H1 (cell line): ENCODE data around the gene BCL6B. TPM values are rescaled to one million over a fixed set of nuclear protein-coding genes. Genes with fewer than 3 reads are reported as not detected.

Source experiments
- CTCF ChIA-PET: fragments of 300-600 bp; sonication (Branson Sonifier 250); formaldehyde crosslinking; loops from one replicate; lab custom pipeline; 2021; ENCODE audit not compliant: partially characterized antibody; lab: Charles Lee
- POLR2A ChIA-PET: fragments of 300-600 bp; sonication (Branson Sonifier 250); formaldehyde crosslinking; loops from one replicate; lab custom pipeline; 2021; ENCODE audit warnings: inconsistent platforms; ENCODE audit not compliant: partially characterized antibody; lab: Charles Lee
- DNase-seq, 2 experiments: peaks; one replicate each; pipeline versions ENCODE4 v3.0.0 to v3.0.0-alpha.2; 2010 to 2022; ENCODE audit warnings: low spot score in 2 of 2, low read depth in 1 of 2, mixed read lengths in 1 of 2
- FAIRE-seq: peaks from 2 replicates; lab custom pipeline; 2011; peaks lifted over from hg19 to GRCh38; lab: Jason Lieb, UNC
- H2AFZ ChIP-seq: 2 replicates; pipeline ENCODE4 v1.8.1; 2012; ENCODE audit warnings: low read length, inconsistent platforms
- H2AK5ac ChIP-seq: 2 replicates; pipeline ENCODE4 v1.6.1; 2013; ENCODE audit warnings: low read depth, low read length
- H2BK120ac ChIP-seq: replicated peaks from 2 replicates; pipeline ENCODE3; 2013; ENCODE audit warnings: low read depth, low read length, inconsistent platforms
- H2BK12ac ChIP-seq: 2 replicates; pipeline ENCODE4 v1.6.1; 2013; ENCODE audit warnings: low read depth, low read length
- H2BK15ac ChIP-seq: 2 replicates; pipeline ENCODE4 v1.6.1; 2013; ENCODE audit warnings: low read length
- H2BK20ac ChIP-seq: 2 replicates; pipeline ENCODE4 v1.6.1; 2013; ENCODE audit warnings: low read length
- H2BK5ac ChIP-seq: 2 replicates; pipeline ENCODE4 v1.6.1; 2013; ENCODE audit warnings: low read depth, low read length
- H3K14ac ChIP-seq: 2 replicates; pipeline ENCODE4 v1.6.1; 2013; ENCODE audit warnings: inconsistent platforms; ENCODE audit not compliant: insufficient read length
- H3K18ac ChIP-seq: 2 replicates; pipeline ENCODE4 v1.6.1; 2013; ENCODE audit warnings: low read length; ENCODE audit errors: extremely low read depth
- H3K23ac ChIP-seq: 2 replicates; pipeline ENCODE4 v1.6.1; 2013; ENCODE audit warnings: inconsistent platforms; ENCODE audit not compliant: insufficient read length
- H3K23me2 ChIP-seq: 2 replicates; pipeline ENCODE4 v1.6.1; 2013; ENCODE audit warnings: low read depth, low read length
- H3K27ac ChIP-seq: 2 replicates; pipeline ENCODE4 v1.6.1; 2011; ENCODE audit warnings: low read depth, low read length, inconsistent platforms
- H3K27me3 ChIP-seq, 4 experiments: replicated peaks in 1 of 4; 1 replicate in 1 of 4; 2 replicates in 3 of 4; pipeline versions ENCODE4 v1.6.1 to v1.8.1; 2011 to 2013; ENCODE audit warnings: low read length in 3 of 4, mild to moderate bottlenecking in 3 of 4, inconsistent platforms in 2 of 4, mixed read lengths in 2 of 4, moderate library complexity in 1 of 4; ENCODE audit not compliant: control insufficient read depth in 3 of 4, insufficient read depth in 3 of 4; ENCODE audit errors: extremely low read depth in 1 of 4
- H3K36me3 ChIP-seq, 4 experiments: 2 replicates each; pipeline versions ENCODE4 v1.6.1 to v1.8.1; 2011 to 2013; ENCODE audit warnings: mild to moderate bottlenecking in 4 of 4, low read length in 3 of 4, moderate library complexity in 2 of 4, control low read depth in 1 of 4, inconsistent platforms in 1 of 4; ENCODE audit not compliant: insufficient read depth in 4 of 4, control insufficient read depth in 2 of 4
- H3K4ac ChIP-seq: replicated peaks from 2 replicates; pipeline ENCODE3; 2013; ENCODE audit warnings: low read length, low read depth, mixed read lengths, inconsistent platforms; ENCODE audit not compliant: insufficient read length
- H3K4me1 ChIP-seq, 4 experiments: replicated peaks in 1 of 4; 1 replicate in 1 of 4; 2 replicates in 3 of 4; pipeline versions ENCODE4 v1.6.1 to v1.8.1; 2011 to 2013; ENCODE audit warnings: low read length in 3 of 4, inconsistent platforms in 2 of 4, mixed read lengths in 1 of 4; ENCODE audit not compliant: insufficient read depth in 4 of 4, control insufficient read depth in 3 of 4
- H3K4me2 ChIP-seq, 2 experiments: 2 replicates each; pipeline versions ENCODE4 v1.6.1 to v1.8.1; 2011 to 2013; ENCODE audit warnings: low read depth in 2 of 2, low read length in 2 of 2, control low read depth in 1 of 2, inconsistent platforms in 1 of 2, mild to moderate bottlenecking in 1 of 2; ENCODE audit not compliant: insufficient read depth in 1 of 2
- H3K4me3 ChIP-seq, 4 experiments: fragments of 200-600, 300-600 bp in 1 of 4; sonication (generic), shearing (Covaris generic), sonication (Bioruptor Twin) in 1 of 4; 2 replicates each; pipeline versions ENCODE4 v1.5.1 to v1.8.1; 2011 to 2016; ENCODE audit warnings: low read length in 4 of 4, low read depth in 3 of 4, control low read depth in 2 of 4, inconsistent platforms in 2 of 4, mild to moderate bottlenecking in 2 of 4, mixed read lengths in 1 of 4, moderate library complexity in 1 of 4; ENCODE audit not compliant: insufficient read depth in 2 of 4; ENCODE audit errors: extremely low read depth in 1 of 4
- H3K56ac ChIP-seq: replicated peaks from 2 replicates; pipeline ENCODE3; 2013; ENCODE audit warnings: low read depth, mild to moderate bottlenecking, mixed read lengths, low read length, inconsistent platforms; ENCODE audit not compliant: insufficient read length
- H3K79me1 ChIP-seq: 2 replicates; pipeline ENCODE4 v1.6.1; 2013; ENCODE audit warnings: low read depth, low read length, control low read depth
- H3K79me2 ChIP-seq, 2 experiments: 2 replicates each; pipeline versions ENCODE4 v1.6.1 to v1.8.1; 2012 to 2013; ENCODE audit warnings: low read length in 2 of 2, mild to moderate bottlenecking in 2 of 2, inconsistent platforms in 1 of 2; ENCODE audit not compliant: insufficient read depth in 2 of 2, control insufficient read depth in 1 of 2
- H3K9ac ChIP-seq, 4 experiments: replicated peaks in 1 of 4; 1 replicate in 1 of 4; 2 replicates in 3 of 4; pipeline versions ENCODE4 v1.6.1 to v1.8.1; 2011 to 2013; ENCODE audit warnings: low read depth in 3 of 4, low read length in 3 of 4, control low read depth in 2 of 4, mild to moderate bottlenecking in 2 of 4, moderate library complexity in 2 of 4, inconsistent platforms in 1 of 4; ENCODE audit errors: extremely low read depth in 1 of 4
- H3K9me3 ChIP-seq, 2 experiments: 2 replicates each; pipeline versions ENCODE4 v1.6.1 to v1.8.1; 2012 to 2013; ENCODE audit warnings: mild to moderate bottlenecking in 2 of 2, moderate library complexity in 2 of 2, control low read depth in 1 of 2, inconsistent platforms in 1 of 2, low read depth in 1 of 2, low read length in 1 of 2, mixed read lengths in 1 of 2; ENCODE audit not compliant: insufficient read depth in 2 of 2
- H4K20me1 ChIP-seq, 2 experiments: replicated peaks in 1 of 2; 2 replicates each; pipeline versions ENCODE3 to v1.8.1; 2011 to 2013; ENCODE audit warnings: inconsistent platforms in 2 of 2, low read length in 2 of 2, mild to moderate bottlenecking in 1 of 2; ENCODE audit not compliant: insufficient read depth in 2 of 2, control insufficient read depth in 1 of 2
- H4K5ac ChIP-seq: 2 replicates; pipeline ENCODE4 v1.6.1; 2013; ENCODE audit warnings: low read length, low read depth, mixed read lengths, inconsistent platforms; ENCODE audit not compliant: insufficient read length
- H4K8ac ChIP-seq: 2 replicates; pipeline ENCODE4 v1.8.0; 2013; ENCODE audit warnings: mild to moderate bottlenecking, moderate library complexity, low read length, inconsistent platforms; ENCODE audit not compliant: insufficient read depth; ENCODE audit errors: extremely low read depth
- H4K91ac ChIP-seq: replicated peaks from 2 replicates; pipeline ENCODE3; 2013; ENCODE audit warnings: low read length, mixed read lengths, inconsistent platforms; ENCODE audit not compliant: insufficient read length
- BRCA1 ChIP-seq: IDR thresholded peaks from 2 replicates; pipeline ENCODE4 v1.6.1; 2012; ENCODE audit warnings: low read depth, low read length, improper control_type of control experiment
- CBX5 ChIP-seq: fragments of 300-800, 300-1000 bp; sonication (generic); IDR thresholded peaks from 2 replicates; pipeline ENCODE4 v1.7.1; 2016; ENCODE audit warnings: antibody characterized with exemption, low read length, low read depth
- HDAC6 ChIP-seq: IDR thresholded peaks from one replicate; pipeline ENCODE4 v1.7.1; 2012; ENCODE audit warnings: low read depth, mild to moderate bottlenecking, inconsistent platforms, low read length, moderate library complexity
- KDM5A ChIP-seq: fragments of 200-600 bp; IDR thresholded peaks from 2 replicates; pipeline ENCODE4 v1.7.1; 2012; ENCODE audit warnings: mild to moderate bottlenecking, low read length, inconsistent platforms, mixed read lengths
- POLR2AphosphoS5 ChIP-seq: IDR thresholded peaks from 2 replicates; pipeline ENCODE4 v1.6.1; 2011; ENCODE audit warnings: low read depth, low read length
- SUZ12 ChIP-seq: fragments of 200-600 bp; sonication (generic); IDR thresholded peaks from 2 replicates; pipeline ENCODE4 v1.6.1; 2012; ENCODE audit warnings: mild to moderate bottlenecking, inconsistent platforms, low read length, moderate library complexity, mixed read lengths
- WGBS, 2 experiments: shearing (Covaris generic) in 1 of 2; methylation state at CpG; one replicate each; pipeline versions ENCODE4 v1.1.6 to v1.1.7; 2013 to 2015; ENCODE audit warnings: low lambda C conversion rate in 2 of 2, mixed read lengths in 2 of 2, inconsistent platforms in 1 of 2, low coverage in 1 of 2, missing lambda C conversion rate in 1 of 2; ENCODE audit not compliant: insufficient replicate concordance in 2 of 2, insufficient coverage in 1 of 2, insufficient read length in 1 of 2; ENCODE audit errors: extremely low coverage in 1 of 2, missing lambda C conversion rate in 1 of 2; 5-methylcytosine and 5-hydroxymethylcytosine counted together
- polyA plus RNA-seq, 7 experiments: library from polyadenylated mRNA; depleted of rRNA in 3 of 7; stranded (reverse) in 5 of 7; unstranded in 2 of 7; fragments of >200 nt in 5 of 7; fragments of 200-250 nt in 2 of 7; gene quantifications; 1 replicate in 5 of 7; 2 replicates in 1 of 7; 4 replicates in 1 of 7; pipeline versions ENCODE4 v1.2.1 to v1.2.3, GENCODE V29; 2011 to 2013; ENCODE audit warnings: missing spikeins in 2 of 7, mixed read lengths in 2 of 7
- total RNA-seq: library from RNA; stranded (reverse); fragmentation: NEBNext Ultra II Directional; extraction: Animal tissue kit (Norgen Biotek cat#: 25700); gene quantifications from 2 replicates; pipeline ENCODE4 v1.2.1, GENCODE V29; 2021
- TF ChIP-seq, protein P1 (sequence below): IDR thresholded peaks from 2 replicates; pipeline ENCODE4 v1.6.1; 2012; ENCODE audit warnings: inconsistent platforms
- TF ChIP-seq, protein P2 (sequence below), 3 experiments: IDR thresholded peaks; 1 replicate in 2 of 3; 2 replicates in 1 of 3; pipeline versions ENCODE4 v1.5.1 to v1.6.1; 2011; ENCODE audit warnings: low read length in 3 of 3, mild to moderate bottlenecking in 3 of 3, inconsistent platforms in 2 of 3, low read depth in 1 of 3, moderate library complexity in 1 of 3; ENCODE audit not compliant: insufficient read depth in 1 of 3; ENCODE audit errors: control extremely low read depth in 1 of 3
- TF ChIP-seq, protein P3 (sequence below): IDR thresholded peaks from 2 replicates; pipeline ENCODE4 v1.6.1; 2012; ENCODE audit warnings: low read length, inconsistent platforms

Gene BCL6B
- total and polyA plus RNA-seq, 2 of the 8 experiments (the other 6 are each of a cell fraction or from before 2014, with no cell fraction given), result 6.6 to 8.7 TPM

DNA sequence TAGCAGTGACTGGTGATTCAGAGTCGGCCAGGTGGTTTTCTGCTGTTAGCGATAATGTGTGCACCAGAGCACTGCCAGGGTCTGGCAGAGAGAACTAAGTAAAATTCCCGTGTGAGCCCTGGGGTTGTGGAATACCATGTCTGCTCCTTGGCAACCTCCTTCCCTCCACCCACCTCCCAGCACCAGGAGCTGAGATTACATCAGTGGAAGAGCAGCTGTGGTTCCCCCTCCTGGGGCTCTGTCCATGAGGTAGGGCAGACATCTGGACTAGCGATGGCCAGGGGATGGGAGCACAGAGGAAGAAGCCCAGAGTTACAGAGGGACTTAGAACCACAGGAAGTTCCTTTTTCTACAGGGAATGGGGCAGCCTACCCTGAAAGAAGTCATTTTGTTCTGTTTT lies 41.4 kb downstream of the BCL6B start:
- no peak overlapping the region for H3K4me2 ChIP-seq
- H3K27me3 ChIP-seq, result no peaks in the 10 kb centered on the region
- TF ChIP-seq, protein P1, sequence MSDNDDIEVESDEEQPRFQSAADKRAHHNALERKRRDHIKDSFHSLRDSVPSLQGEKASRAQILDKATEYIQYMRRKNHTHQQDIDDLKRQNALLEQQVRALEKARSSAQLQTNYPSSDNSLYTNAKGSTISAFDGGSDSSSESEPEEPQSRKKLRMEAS, result no peak
- no peak for TF ChIP-seq BRCA1
- TF ChIP-seq, protein P2, sequence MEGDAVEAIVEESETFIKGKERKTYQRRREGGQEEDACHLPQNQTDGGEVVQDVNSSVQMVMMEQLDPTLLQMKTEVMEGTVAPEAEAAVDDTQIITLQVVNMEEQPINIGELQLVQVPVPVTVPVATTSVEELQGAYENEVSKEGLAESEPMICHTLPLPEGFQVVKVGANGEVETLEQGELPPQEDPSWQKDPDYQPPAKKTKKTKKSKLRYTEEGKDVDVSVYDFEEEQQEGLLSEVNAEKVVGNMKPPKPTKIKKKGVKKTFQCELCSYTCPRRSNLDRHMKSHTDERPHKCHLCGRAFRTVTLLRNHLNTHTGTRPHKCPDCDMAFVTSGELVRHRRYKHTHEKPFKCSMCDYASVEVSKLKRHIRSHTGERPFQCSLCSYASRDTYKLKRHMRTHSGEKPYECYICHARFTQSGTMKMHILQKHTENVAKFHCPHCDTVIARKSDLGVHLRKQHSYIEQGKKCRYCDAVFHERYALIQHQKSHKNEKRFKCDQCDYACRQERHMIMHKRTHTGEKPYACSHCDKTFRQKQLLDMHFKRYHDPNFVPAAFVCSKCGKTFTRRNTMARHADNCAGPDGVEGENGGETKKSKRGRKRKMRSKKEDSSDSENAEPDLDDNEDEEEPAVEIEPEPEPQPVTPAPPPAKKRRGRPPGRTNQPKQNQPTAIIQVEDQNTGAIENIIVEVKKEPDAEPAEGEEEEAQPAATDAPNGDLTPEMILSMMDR (IDR thresholded peaks at IDR 0.05; ENCODE audit: control extremely low read depth in 1 of 3, insufficient read depth in 1 of 3, low read depth in 1 of 3, low read length in 3 of 3), result no peak
- no peak for TF ChIP-seq HDAC6
- TF ChIP-seq, protein P3, sequence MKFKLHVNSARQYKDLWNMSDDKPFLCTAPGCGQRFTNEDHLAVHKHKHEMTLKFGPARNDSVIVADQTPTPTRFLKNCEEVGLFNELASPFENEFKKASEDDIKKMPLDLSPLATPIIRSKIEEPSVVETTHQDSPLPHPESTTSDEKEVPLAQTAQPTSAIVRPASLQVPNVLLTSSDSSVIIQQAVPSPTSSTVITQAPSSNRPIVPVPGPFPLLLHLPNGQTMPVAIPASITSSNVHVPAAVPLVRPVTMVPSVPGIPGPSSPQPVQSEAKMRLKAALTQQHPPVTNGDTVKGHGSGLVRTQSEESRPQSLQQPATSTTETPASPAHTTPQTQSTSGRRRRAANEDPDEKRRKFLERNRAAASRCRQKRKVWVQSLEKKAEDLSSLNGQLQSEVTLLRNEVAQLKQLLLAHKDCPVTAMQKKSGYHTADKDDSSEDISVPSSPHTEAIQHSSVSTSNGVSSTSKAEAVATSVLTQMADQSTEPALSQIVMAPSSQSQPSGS, result no peak
- TF ChIP-seq KDM5A, result no peak
- TF ChIP-seq CBX5, result no peak
- no peak for TF ChIP-seq SUZ12
- no peak for TF ChIP-seq POLR2AphosphoS5
- no peak overlapping the region for H3K56ac ChIP-seq
- H3K79me2 ChIP-seq, result no peaks in the 10 kb centered on the region
- H3K27ac ChIP-seq, result no peak overlapping the region
- no peak overlapping the region for H2BK12ac ChIP-seq
- CTCF ChIA-PET, result interaction anchor here (0.6 to 2.5 kb wide), 7 partner anchors 11 to 121 kb away, joined by 3 to 12 read pairs (median 5); no protein-coding TSS in a partner anchor
- H4K8ac ChIP-seq, result no peak overlapping the region
- H3K14ac ChIP-seq, result no peak overlapping the region
- no peak overlapping the region for H2BK20ac ChIP-seq
- H3K4me1 ChIP-seq, result no peaks in the 10 kb centered on the region
- H3K4ac ChIP-seq, result no peak overlapping the region
- no peak overlapping the region for H4K5ac ChIP-seq
- H3K9me3 ChIP-seq, result peaks cover 16 to 21% of the 10 kb centered on the region in 2 experiments
- H2BK5ac ChIP-seq, result no peak overlapping the region
- H3K36me3 ChIP-seq, result no peaks in the 10 kb centered on the region
- FAIRE-seq (no peak), DNase-seq (no peak)
- no peak overlapping the region for H2BK120ac ChIP-seq
- H2BK15ac ChIP-seq, result no peak overlapping the region
- no peak overlapping the region for H4K91ac ChIP-seq
- no peaks in the 10 kb centered on the region for H4K20me1 ChIP-seq
- WGBS, 2 experiments, result 83% methylated on average over 4 of the region's 4 CpGs; no CpG with 5 or more reads in 1 of the 2 experiments
- no peaks in the 10 kb centered on the region for H3K23me2 ChIP-seq
- H3K4me3 ChIP-seq, result no peak overlapping the region
- no peak overlapping the region for H3K9ac ChIP-seq
- no peak overlapping the region for H3K23ac ChIP-seq
- H3K18ac ChIP-seq, result no peak overlapping the region
- no peak overlapping the region for H2AK5ac ChIP-seq
- POLR2A ChIA-PET, result interaction anchor here (1.1 kb wide), 1 partner anchor 150 kb away, joined by 3 read pairs; no protein-coding TSS in a partner anchor
- no peaks in the 10 kb centered on the region for H3K79me1 ChIP-seq
- no peak overlapping the region; the same call in 1 of the 2 replicates for H2AFZ ChIP-seq
